Renal cortex interstitium (tissue), 11 donors: ENCODE results near the gene ABCC6. TPM values are rescaled to one million over a fixed set of nuclear protein-coding genes. Genes with fewer than 3 reads are reported as not detected.
"Not testable (repeated sequence)": the region's sequence is repeated elsewhere in the genome, so short reads cannot be mapped to it uniquely, and the experiment has no call there.

ENCODE experiments used
- DNase-seq, 11 donors: peaks; one replicate each; pipeline ENCODE4 v3.0.0-alpha.2; 2013; ENCODE audit warnings: low read depth in 9 of 11, low spot score in 4 of 11; ENCODE audit errors: extremely low read depth in 1 of 11
- polyA plus RNA-seq, 3 donors: library from polyadenylated mRNA; unstranded; fragments of 120-200 nt; gene quantifications; one replicate each; pipeline ENCODE4 v1.2.1, GENCODE V29; 2013; ENCODE audit not compliant: insufficient read length in 3 of 3

The ABCC6 gene
- polyA plus RNA-seq, 3 donors, result 20.7 to 26.3 (median 25.6) TPM

GRCh38 chr16:16200391-16200790 lies 22.9 kb downstream of the ABCC6 start:
- DNase-seq, result not testable (repeated sequence)

GRCh38 chr16:16199428-16199827 lies 23.9 kb downstream of the ABCC6 start:
- DNase-seq, result not testable (repeated sequence)

GRCh38 chr16:16197966-16198365 lies 25.3 kb downstream of the ABCC6 start:
- no peak for DNase-seq

GRCh38 chr16:16197331-16197730 lies 26.0 kb downstream of the ABCC6 start:
- no peak for DNase-seq

- DNase-seq, result no peak
These were observed 27.2 kb downstream of the ABCC6 start for GRCh38 chr16:16196099-16196498.

GRCh38 chr16:16191493-16192167 lies 31.7 kb downstream of the ABCC6 start:
- DNase-seq, result no peak

GRCh38 chr16:16190966-16191365 lies 32.3 kb downstream of the ABCC6 start:
- not testable (repeated sequence) for DNase-seq

GRCh38 chr16:16190546-16190945 lies 32.7 kb downstream of the ABCC6 start:
- DNase-seq, result no peak

- no peak for DNase-seq
These were observed 33.5 kb downstream of the ABCC6 start for GRCh38 chr16:16189842-16190241.

GRCh38 chr16:16188827-16189226 lies 34.5 kb downstream of the ABCC6 start:
- DNase-seq, result no peak

GRCh38 chr16:16186820-16187219 lies 36.5 kb downstream of the ABCC6 start:
- DNase-seq, result no peak

GRCh38 chr16:16185095-16185494 lies 38.2 kb downstream of the ABCC6 start:
- no peak for DNase-seq

GRCh38 chr16:16184594-16184993 lies 38.7 kb downstream of the ABCC6 start:
- no peak for DNase-seq

- no peak for DNase-seq
These were observed 39.7 kb downstream of the ABCC6 start for GRCh38 chr16:16183562-16183961.

- no peak for DNase-seq
These were observed 40.4 kb downstream of the ABCC6 start for GRCh38 chr16:16182918-16183317.

GRCh38 chr16:16181748-16182147 lies 41.5 kb downstream of the ABCC6 start:
- DNase-seq, result peak in 1 of 11 donors; percentile 7

- DNase-seq, result no peak
These were observed 44.7 kb downstream of the ABCC6 start for GRCh38 chr16:16178455-16179162.

- DNase-seq, result no peak
These were observed 47.0 kb downstream of the ABCC6 start for GRCh38 chr16:16176328-16176727.

GRCh38 chr16:16175296-16175695 lies 48.0 kb downstream of the ABCC6 start:
- DNase-seq, result peak in 1 of 11 donors; percentile 5

GRCh38 chr16:16172991-16173390 lies 50.3 kb downstream of the ABCC6 start:
- DNase-seq, result no peak
